Smooth muscle cell (in vitro differentiated cells): ENCODE data around the gene TMEM134. TPM values are rescaled to one million over a fixed set of nuclear protein-coding genes. Genes with fewer than 3 reads are reported as not detected.
A peak's percentile ranks its signal among the peaks of the same experiment; 100 is the strongest.
"Not testable (repeated sequence)": the region's sequence is repeated elsewhere in the genome, so short reads cannot be mapped to it uniquely, and the experiment has no call there.

Experiments used
- DNase-seq: peaks from one replicate; lab custom pipeline; 2025; ENCODE audit not compliant: unreplicated experiment; lab: John Stamatoyannopoulos, UW
- H2AFZ ChIP-seq: fragments of 200-600 bp; sonication (generic); 2 replicates; pipeline ENCODE4 v1.6.0; 2016; ENCODE audit warnings: antibody characterized with exemption, low read depth, mild to moderate bottlenecking
- H3F3A ChIP-seq: fragments of 200-600 bp; sonication (generic); 2 replicates; pipeline ENCODE4 v1.6.0; 2017; ENCODE audit warnings: antibody characterized with exemption, low read depth
- H3K27ac ChIP-seq: fragments of 200-600 bp; sonication (generic); 2 replicates; pipeline ENCODE4 v1.5.1; 2016; ENCODE audit warnings: low read depth, mild to moderate bottlenecking
- H3K27me3 ChIP-seq: fragments of 200-600 bp; sonication (generic); 2 replicates; pipeline ENCODE4 v1.6.1; 2016; ENCODE audit warnings: low read depth, mild to moderate bottlenecking
- H3K36me3 ChIP-seq: fragments of 200-600 bp; sonication (generic); 2 replicates; pipeline ENCODE4 v1.5.1; 2016; ENCODE audit warnings: low read depth
- H3K4me1 ChIP-seq: fragments of 200-600 bp; sonication (generic); 2 replicates; pipeline ENCODE4 v1.5.1; 2016; ENCODE audit warnings: low read depth
- H3K4me2 ChIP-seq: fragments of 200-600 bp; sonication (generic); 2 replicates; pipeline ENCODE4 v1.6.0; 2016; ENCODE audit warnings: mild to moderate bottlenecking
- H3K4me3 ChIP-seq: fragments of 200-600 bp; sonication (generic); 2 replicates; pipeline ENCODE4 v1.5.1; 2016; ENCODE audit warnings: mild to moderate bottlenecking
- H3K79me2 ChIP-seq: fragments of 200-600 bp; sonication (generic); 2 replicates; pipeline ENCODE4 v1.6.0; 2016; ENCODE audit warnings: low read depth, mild to moderate bottlenecking
- H3K9ac ChIP-seq: fragments of 200-600 bp; sonication (generic); 2 replicates; pipeline ENCODE4 v1.6.0; 2016; ENCODE audit warnings: low read depth
- H3K9me3 ChIP-seq: fragments of 200-600 bp; sonication (generic); replicated peaks from 2 replicates; pipeline ENCODE4 v1.5.1; 2016; ENCODE audit warnings: low read depth
- H4K20me1 ChIP-seq: fragments of 200-600 bp; sonication (generic); 2 replicates; pipeline ENCODE4 v1.6.0; 2016; ENCODE audit warnings: low read depth
- CTCF ChIP-seq: fragments of 200-600 bp; sonication (generic); IDR thresholded peaks from 2 replicates; pipeline ENCODE4 v1.5.1; 2017; ENCODE audit warnings: borderline replicate concordance, mild to moderate bottlenecking, antibody characterized with exemption; ENCODE audit not compliant: insufficient read depth, poor library complexity, severe bottlenecking
- WGBS: methylation state at CpG from one replicate; pipeline ENCODE4 v1.1.7; 2016; ENCODE audit warnings: low lambda C conversion rate; 5-methylcytosine and 5-hydroxymethylcytosine counted together
- polyA plus RNA-seq: library from polyadenylated mRNA; unstranded; fragments of >200 nt; fragmentation: Nextera tagmentation; extraction: Ambion mirVana; gene quantifications from 2 replicates; pipeline ENCODE4 v1.2.1, GENCODE V29; 2016
- total RNA-seq: library from RNA; depleted of rRNA; stranded (reverse); fragments of >200 nt; gene quantifications from 2 replicates; pipeline ENCODE4 v1.2.3, GENCODE V29; 2014

Gene TMEM134
- total and polyA plus RNA-seq, 2 experiments from 2014 or later = 114 to 135 TPM

- Histone ChIP-seq H4K20me1 (no peaks in the 10 kb centered on the region), H3K79me2 (peaks cover 5% of the 10 kb centered on the region), H3K27ac (peak within 1 kb of the TSS; percentile 50), H3K9ac (peak within 1 kb of the TSS; percentile 75), H3K4me2 (peak within 1 kb of the TSS; percentile 83), H3K36me3 (no peaks in the 10 kb centered on the region), H3F3A (no peaks in the 10 kb centered on the region), H3K4me3 (peak within 1 kb of the TSS; percentile 56), H3K4me1 (peaks cover 8% of the 10 kb centered on the region), H2AFZ (peak within 1 kb of the TSS; percentile 91), H3K27me3 (no peaks in the 10 kb centered on the region), H3K9me3 (no peaks in the 10 kb centered on the region)
- DNase-seq = peak; percentile 77
- TF ChIP-seq CTCF = no peak
- 12% methylated on average over 59 of the region's 60 CpGs for WGBS
Measured at GRCh38 chr11:67482827-67483798, 14.1 kb upstream of the TMEM134 start, which contains the start of gene AIP. TSS of gene AIP (plus strand) at chr11:67483026. CDS start at chr11:67483159, 133 bp downstream.

GRCh38 chr11:67482275-67482826, 13.3 kb upstream of the TMEM134 start:
- H3K27ac ChIP-seq = peak overlapping the region; percentile 50
- peaks cover 8% of the 10 kb centered on the region for H3K4me1 ChIP-seq
- no peaks in the 10 kb centered on the region for H4K20me1 ChIP-seq
- H3K9me3 ChIP-seq = no peaks in the 10 kb centered on the region
- WGBS = 76% methylated on average over 19 of the region's 19 CpGs
- no peaks in the 10 kb centered on the region for H3F3A ChIP-seq
- H2AFZ ChIP-seq = peak overlapping the region; percentile 91
- no peak for DNase-seq
- H3K9ac ChIP-seq = peak overlapping the region; percentile 75
- H3K79me2 ChIP-seq = peaks cover 5% of the 10 kb centered on the region
- H3K4me2 ChIP-seq = peak overlapping the region; percentile 83
- H3K36me3 ChIP-seq = no peaks in the 10 kb centered on the region
- no peak for TF ChIP-seq CTCF
- peak overlapping the region; percentile 56 for H3K4me3 ChIP-seq
- H3K27me3 ChIP-seq = no peaks in the 10 kb centered on the region

- not testable (repeated sequence) for H3K4me1 ChIP-seq, H3K9me3 ChIP-seq, H3K27ac ChIP-seq, H3K4me2 ChIP-seq, H3K4me3 ChIP-seq, H3K27me3 ChIP-seq, H3K79me2 ChIP-seq, H2AFZ ChIP-seq, DNase-seq, H4K20me1 ChIP-seq, H3K9ac ChIP-seq, H3F3A ChIP-seq, H3K36me3 ChIP-seq
- 91% methylated on average over 14 of the region's 16 CpGs for whole genome bisulfite sequencing
Measured at GRCh38 chr11:67477344-67478050, 8.4 kb upstream of the TMEM134 start.

- not testable (repeated sequence) for H3K4me1 ChIP-seq, H4K20me1 ChIP-seq, H3K27me3 ChIP-seq, H3F3A ChIP-seq, H2AFZ ChIP-seq, H3K36me3 ChIP-seq, H3K79me2 ChIP-seq, DNase-seq, H3K4me3 ChIP-seq, H3K9ac ChIP-seq, H3K9me3 ChIP-seq, H3K4me2 ChIP-seq, H3K27ac ChIP-seq
- WGBS = 91% methylated on average over 10 of the region's 10 CpGs
Measured at GRCh38 chr11:67476692-67477091, 7.6 kb upstream of the TMEM134 start.
